ENCODE data around the gene LARP6.

Gene LARP6

GRCh38 chr15:70793694-70794093 lies 60.3 kb downstream of the LARP6 start:
- DNase-seq, result no peak

GRCh38 chr15:70792171-70792573 lies 61.8 kb downstream of the LARP6 start:
- no peak for DNase-seq

- DNase-seq, result no peak
Observed at GRCh38 chr15:70791259-70791658, 62.7 kb downstream of the LARP6 start.

- DNase-seq, result no peak
Observed at GRCh38 chr15:70789213-70789612, 64.7 kb downstream of the LARP6 start.

- DNase-seq, result no peak
Observed at GRCh38 chr15:70788114-70789049, 65.6 kb downstream of the LARP6 start.

GRCh38 chr15:70786996-70787395 lies 67.0 kb downstream of the LARP6 start:
- DNase-seq, result no peak

- no peak for DNase-seq
Observed at GRCh38 chr15:70783610-70784022, 70.3 kb downstream of the LARP6 start.

GRCh38 chr15:70783041-70783440 lies 70.9 kb downstream of the LARP6 start:
- DNase-seq, result no peak

GRCh38 chr15:70781236-70781635 lies 72.7 kb downstream of the LARP6 start:
- DNase-seq, result no peak
